Measurements from ENCODE around the gene BCL2L1. TPM values are rescaled to one million over a fixed set of nuclear protein-coding genes. Genes with fewer than 3 reads are reported as not detected.

Gene BCL2L1
- total and polyA plus RNA-seq, 2 experiments from 2014 or later = 42.4 to 110 TPM

DNA sequence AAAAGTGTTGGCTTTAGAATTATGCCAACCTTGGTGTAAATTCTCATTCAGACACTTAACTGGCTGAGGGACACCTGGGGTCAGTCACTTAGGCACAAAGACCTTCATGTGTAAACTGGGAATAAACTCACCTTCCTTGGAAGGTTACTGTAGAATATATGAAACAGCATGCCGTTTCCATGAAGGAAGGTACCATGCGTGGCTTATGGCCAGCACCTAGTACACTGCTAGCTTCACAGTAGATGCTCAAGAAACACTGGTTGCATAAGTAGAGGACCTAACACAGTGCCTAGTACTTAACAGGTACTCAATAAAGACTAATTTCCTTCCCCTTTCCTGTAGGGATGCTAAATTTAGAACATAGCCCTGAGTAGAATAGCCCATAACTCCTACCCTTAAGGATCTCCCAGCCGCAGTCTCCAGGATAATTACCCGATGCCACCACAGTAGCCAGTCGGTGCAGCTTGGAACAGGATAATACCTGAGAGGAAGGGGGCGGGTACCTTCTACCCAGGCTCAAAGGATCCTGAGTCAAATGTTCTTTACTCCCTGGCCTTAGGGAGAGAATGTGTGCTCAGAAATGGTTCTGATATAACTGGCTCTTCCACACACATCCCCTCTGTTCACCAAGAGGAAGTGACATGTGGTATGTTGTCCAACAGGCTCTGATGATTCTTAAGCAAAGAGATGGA is 3.6 kb downstream of the BCL2L1 start (continued):
- TF ChIP-seq STAT1 (IDR thresholded peaks at IDR 0.05; ENCODE audit: unreplicated experiment) = no peak
- TF ChIP-seq EZH2 (IDR thresholded peaks at IDR 0.05; ENCODE audit: low read depth, unreplicated experiment) = no peak
- no peak for TF ChIP-seq CREB1 (CRISPR knock-in tag; IDR thresholded peaks at IDR 0.05; ENCODE audit: low read depth)
- TF ChIP-seq NANOG (IDR thresholded peaks at IDR 0.05; ENCODE audit: borderline replicate concordance) = no peak

GRCh38 chr20:31717478-31718201 is 5.0 kb downstream of the BCL2L1 start:
- no peaks in the 10 kb centered on the region for H3K27me3 ChIP-seq (ENCODE audit: insufficient read depth)
- no peak for DNase-seq (ENCODE audit: low spot score)
- H3K79me2 ChIP-seq (replicated peaks; ENCODE audit: insufficient read depth) = peaks cover 92% of the 10 kb centered on the region
- peaks cover 83% of the 10 kb centered on the region for H3K4me1 ChIP-seq (ENCODE audit: insufficient read depth)
- H3K36me3 ChIP-seq (ENCODE audit: insufficient read depth) = peaks cover 12% of the 10 kb centered on the region; the same call in 1 of the 2 replicates
- peaks cover 8% of the 10 kb centered on the region for H3K27me3 Mint-ChIP-seq (ENCODE audit: insufficient read depth, low read depth, poor library complexity)
- H3K4me1 Mint-ChIP-seq = peaks cover 76% of the 10 kb centered on the region
- no peak for ATAC-seq
- peaks cover 7% of the 10 kb centered on the region for H3F3A ChIP-seq (replicated peaks; ENCODE audit: low read depth)
- H3K36me3 Mint-ChIP-seq (ENCODE audit: low read depth) = peaks cover 75% of the 10 kb centered on the region
- H4K20me1 ChIP-seq (replicated peaks; ENCODE audit: insufficient read depth) = 0 out of 2 replicates have a peak, but pooled peaks cover 3% of the 10 kb centered on the region
- H3K4me2 ChIP-seq = peak overlapping the region; percentile 30; the same call in 1 of the 2 replicates
- H2AFZ ChIP-seq = no peak overlapping the region
- no peaks in the 10 kb centered on the region for H3K9me3 Mint-ChIP-seq
- no peak overlapping the region; the same call in 1 of the 2 replicates for H3K27ac Mint-ChIP-seq
- no peak overlapping the region for H3K4me3 Mint-ChIP-seq
- no peak overlapping the region for H3K27ac ChIP-seq (ENCODE audit: low read depth)
- no peaks in the 10 kb centered on the region for H3K9me2 ChIP-seq (ENCODE audit: insufficient read depth)
- H3K4me3 ChIP-seq = no peak overlapping the region
- TF ChIP-seq STAT1 (IDR thresholded peaks at IDR 0.05; ENCODE audit: unreplicated experiment) = no peak
- no peak for TF ChIP-seq ZNF462 (CRISPR knock-in tag; IDR thresholded peaks at IDR 0.05)
- no peak for TF ChIP-seq ZNF331 (CRISPR knock-in tag; IDR thresholded peaks at IDR 0.05; ENCODE audit: low read depth)
- no peak for TF ChIP-seq CREB1 (CRISPR knock-in tag; IDR thresholded peaks at IDR 0.05; ENCODE audit: low read depth)
- no peak for TF ChIP-seq JUNB (IDR thresholded peaks at IDR 0.05; ENCODE audit: unreplicated experiment)
- TF ChIP-seq REST (IDR thresholded peaks at IDR 0.05; ENCODE audit: unreplicated experiment) = no peak
- no peak for TF ChIP-seq ZNF114 (CRISPR knock-in tag; IDR thresholded peaks at IDR 0.05)
- no peak for TF ChIP-seq EZH2 (IDR thresholded peaks at IDR 0.05; ENCODE audit: low read depth, unreplicated experiment)
- TF ChIP-seq, protein P1, sequence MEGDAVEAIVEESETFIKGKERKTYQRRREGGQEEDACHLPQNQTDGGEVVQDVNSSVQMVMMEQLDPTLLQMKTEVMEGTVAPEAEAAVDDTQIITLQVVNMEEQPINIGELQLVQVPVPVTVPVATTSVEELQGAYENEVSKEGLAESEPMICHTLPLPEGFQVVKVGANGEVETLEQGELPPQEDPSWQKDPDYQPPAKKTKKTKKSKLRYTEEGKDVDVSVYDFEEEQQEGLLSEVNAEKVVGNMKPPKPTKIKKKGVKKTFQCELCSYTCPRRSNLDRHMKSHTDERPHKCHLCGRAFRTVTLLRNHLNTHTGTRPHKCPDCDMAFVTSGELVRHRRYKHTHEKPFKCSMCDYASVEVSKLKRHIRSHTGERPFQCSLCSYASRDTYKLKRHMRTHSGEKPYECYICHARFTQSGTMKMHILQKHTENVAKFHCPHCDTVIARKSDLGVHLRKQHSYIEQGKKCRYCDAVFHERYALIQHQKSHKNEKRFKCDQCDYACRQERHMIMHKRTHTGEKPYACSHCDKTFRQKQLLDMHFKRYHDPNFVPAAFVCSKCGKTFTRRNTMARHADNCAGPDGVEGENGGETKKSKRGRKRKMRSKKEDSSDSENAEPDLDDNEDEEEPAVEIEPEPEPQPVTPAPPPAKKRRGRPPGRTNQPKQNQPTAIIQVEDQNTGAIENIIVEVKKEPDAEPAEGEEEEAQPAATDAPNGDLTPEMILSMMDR (conservative IDR thresholded peaks at IDR 0.05; ENCODE audit: low read depth in 2 of 2) = no peak
- TF ChIP-seq EZH2phosphoT487 (IDR thresholded peaks at IDR 0.05; ENCODE audit: unreplicated experiment) = no peak

All from GM23338 (cell line).